Measurements from ENCODE around the gene CCDC192.

CCDC192 gene

GRCh38 chr5:127824126-127824525 is 120.9 kb downstream of the CCDC192 start:
- H3K27ac ChIP-seq (ENCODE audit: extremely low read depth, low read depth, low read length), result no peak overlapping the region
- ChIA-PET CTCF (no interaction called here), POLR2A (no interaction called here)
- no peak for TF ChIP-seq SCRT2 (tag by site-specific recombination; IDR thresholded peaks at IDR 0.05)
- TF ChIP-seq ZSCAN23 (tag by site-specific recombination; IDR thresholded peaks at IDR 0.05), result no peak
- no peak for TF ChIP-seq WT1 (tag by site-specific recombination; IDR thresholded peaks at IDR 0.05)
- TF ChIP-seq, protein P1, sequence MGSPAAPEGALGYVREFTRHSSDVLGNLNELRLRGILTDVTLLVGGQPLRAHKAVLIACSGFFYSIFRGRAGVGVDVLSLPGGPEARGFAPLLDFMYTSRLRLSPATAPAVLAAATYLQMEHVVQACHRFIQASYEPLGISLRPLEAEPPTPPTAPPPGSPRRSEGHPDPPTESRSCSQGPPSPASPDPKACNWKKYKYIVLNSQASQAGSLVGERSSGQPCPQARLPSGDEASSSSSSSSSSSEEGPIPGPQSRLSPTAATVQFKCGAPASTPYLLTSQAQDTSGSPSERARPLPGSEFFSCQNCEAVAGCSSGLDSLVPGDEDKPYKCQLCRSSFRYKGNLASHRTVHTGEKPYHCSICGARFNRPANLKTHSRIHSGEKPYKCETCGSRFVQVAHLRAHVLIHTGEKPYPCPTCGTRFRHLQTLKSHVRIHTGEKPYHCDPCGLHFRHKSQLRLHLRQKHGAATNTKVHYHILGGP (tag by site-specific recombination; IDR thresholded peaks at IDR 0.05), result no peak
- no peak for TF ChIP-seq BCL11A (tag by site-specific recombination; IDR thresholded peaks at IDR 0.05; ENCODE audit: low read depth)
- no peak for TF ChIP-seq ZNF426 (tag by site-specific recombination; IDR thresholded peaks at IDR 0.05)
- TF ChIP-seq ZNF623 (tag by site-specific recombination; IDR thresholded peaks at IDR 0.05), result no peak
- no peaks in the 10 kb centered on the region for H3K9me3 ChIP-seq (ENCODE audit: control insufficient read depth, insufficient read depth, low read depth, low read length)
- H3K4me1 ChIP-seq (ENCODE audit: control insufficient read depth, insufficient read depth, low read length), result no peaks in the 10 kb centered on the region
- H3K4me3 ChIP-seq (ENCODE audit: low read depth, low read length), result no peak overlapping the region
- no peaks in the 10 kb centered on the region for H3K36me3 ChIP-seq (ENCODE audit: control insufficient read depth in 2 of 2, insufficient read depth in 1 of 2, low read length in 2 of 2)

GRCh38 chr5:127826011-127826410 is 122.8 kb downstream of the CCDC192 start:
- H3K9me3 ChIP-seq (ENCODE audit: control insufficient read depth, insufficient read depth, low read depth, low read length), result no peaks in the 10 kb centered on the region
- TF ChIP-seq ZNF175 (tag by site-specific recombination; IDR thresholded peaks at IDR 0.05) (no peak), ATF2 (tag by site-specific recombination; IDR thresholded peaks at IDR 0.05; ENCODE audit: low read depth) (no peak), ZNF155 (tag by site-specific recombination; IDR thresholded peaks at IDR 0.05) (no peak), ZNF114 (tag by site-specific recombination; IDR thresholded peaks at IDR 0.05) (no peak), ZBTB48 (tag by site-specific recombination; IDR thresholded peaks at IDR 0.05) (no peak), ZNF121 (tag by site-specific recombination; IDR thresholded peaks at IDR 0.05) (no peak), ZBTB20 (tag by site-specific recombination; IDR thresholded peaks at IDR 0.05) (no peak), ZNF571 (tag by site-specific recombination; IDR thresholded peaks at IDR 0.05) (no peak)
- ChIA-PET CTCF (no interaction called here), POLR2A (no interaction called here)
- no peak overlapping the region for H3K4me3 ChIP-seq (ENCODE audit: low read depth, low read length)
- no peak overlapping the region for H3K27ac ChIP-seq (ENCODE audit: extremely low read depth, low read depth, low read length)
- no peaks in the 10 kb centered on the region for H3K36me3 ChIP-seq (ENCODE audit: control insufficient read depth in 2 of 2, insufficient read depth in 1 of 2, low read length in 2 of 2)
- H3K4me1 ChIP-seq (ENCODE audit: control insufficient read depth, insufficient read depth, low read length), result no peaks in the 10 kb centered on the region

DNA sequence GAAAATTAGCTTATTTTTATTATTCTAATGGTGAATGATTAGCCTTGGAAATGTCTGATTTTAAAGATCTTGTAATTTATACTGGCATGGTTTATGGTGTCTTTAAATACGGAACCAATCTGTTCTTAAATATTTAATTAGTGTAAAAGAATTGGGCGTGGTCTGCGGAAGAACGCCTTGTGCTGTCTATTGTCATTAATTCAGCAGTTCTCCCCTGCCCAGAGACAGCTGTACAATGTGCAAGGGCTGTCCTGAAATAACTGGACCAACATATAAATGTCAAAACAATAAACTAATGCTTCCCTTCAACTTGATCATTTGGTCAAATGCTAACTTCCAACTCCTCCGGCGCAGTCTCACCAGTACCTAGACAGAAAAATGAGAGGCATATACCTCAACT is 124.3 kb downstream of the CCDC192 start:
- TF ChIP-seq ZNF791 (tag by site-specific recombination; IDR thresholded peaks at IDR 0.05) (no peak), OVOL3 (tag by site-specific recombination; IDR thresholded peaks at IDR 0.05) (no peak), ZNF654 (tag by site-specific recombination; IDR thresholded peaks at IDR 0.05; ENCODE audit: low read depth) (no peak)
- Histone ChIP-seq H3K4me1 (ENCODE audit: control insufficient read depth, insufficient read depth, low read length) (no peaks in the 10 kb centered on the region), H3K27ac (ENCODE audit: extremely low read depth, low read depth, low read length) (no peak overlapping the region), H3K9me3 (ENCODE audit: control insufficient read depth, insufficient read depth, low read depth, low read length) (no peaks in the 10 kb centered on the region), H3K36me3 (ENCODE audit: control insufficient read depth in 2 of 2, insufficient read depth in 1 of 2, low read length in 2 of 2) (no peaks in the 10 kb centered on the region), H3K4me3 (ENCODE audit: low read depth, low read length) (no peak overlapping the region)
- POLR2A ChIA-PET, result no interaction called here
- CTCF ChIA-PET, result no interaction called here

GRCh38 chr5:127830157-127830556 is 127.0 kb downstream of the CCDC192 start:
- Histone ChIP-seq H3K27ac (ENCODE audit: extremely low read depth, low read depth, low read length) (no peak overlapping the region), H3K9me3 (ENCODE audit: control insufficient read depth, insufficient read depth, low read depth, low read length) (no peaks in the 10 kb centered on the region), H3K4me3 (ENCODE audit: low read depth, low read length) (no peak overlapping the region), H3K4me1 (ENCODE audit: control insufficient read depth, insufficient read depth, low read length) (peaks cover 10% of the 10 kb centered on the region), H3K36me3 (ENCODE audit: control insufficient read depth in 2 of 2, insufficient read depth in 1 of 2, low read length in 2 of 2) (no peaks in the 10 kb centered on the region)
- TF ChIP-seq ZNF354C (tag by site-specific recombination; IDR thresholded peaks at IDR 0.05; ENCODE audit: borderline replicate concordance, low read depth) (no peak), ZNF513 (tag by site-specific recombination; IDR thresholded peaks at IDR 0.05) (no peak), ZNF701 (tag by site-specific recombination; IDR thresholded peaks at IDR 0.05) (no peak)
- POLR2A ChIA-PET, result no interaction called here
- CTCF ChIA-PET, result no interaction called here
